HepG2 (cell line): ENCODE results near the gene ARFGAP1. TPM values are rescaled to one million over a fixed set of nuclear protein-coding genes. Genes with fewer than 3 reads are reported as not detected.

ENCODE experiments used
- CREB1 ChIP-seq, 2 experiments: fragments of 450-650 bp in 1 of 2; IDR thresholded peaks; 2 replicates each; pipeline ENCODE4 v1.6.1; 2016 to 2017; ENCODE audit warnings: control low read depth in 1 of 2, mild to moderate bottlenecking in 1 of 2, missing compliant biosample characterization in 1 of 2, missing genetic modification characterization in 1 of 2
- FOSL2 ChIP-seq: sonication (generic); formaldehyde crosslinking; IDR thresholded peaks from 2 replicates; pipeline ENCODE4 v1.4.0; 2020; ENCODE audit warnings: missing genetic modification reagents
- HOXA7 ChIP-seq: sonication (generic); formaldehyde crosslinking; IDR thresholded peaks from 2 replicates; pipeline ENCODE4 v1.8.1; 2022; ENCODE audit warnings: mild to moderate bottlenecking, missing genetic modification reagents, moderate library complexity
- PHF21A ChIP-seq: sonication (generic); formaldehyde crosslinking; IDR thresholded peaks from 2 replicates; pipeline ENCODE4 v1.5.0; 2020; ENCODE audit warnings: mild to moderate bottlenecking, missing genetic modification reagents
- RXRA ChIP-seq: sonication (generic); formaldehyde crosslinking; IDR thresholded peaks from 2 replicates; pipeline ENCODE4 v1.5.1; 2020; ENCODE audit warnings: missing genetic modification reagents
- SAP130 ChIP-seq: IDR thresholded peaks from 2 replicates; pipeline ENCODE4 v1.6.1; 2016; ENCODE audit warnings: low read depth
- SIX1 ChIP-seq: sonication (generic); formaldehyde crosslinking; IDR thresholded peaks from 2 replicates; pipeline ENCODE4 v1.4.0; 2020; ENCODE audit warnings: missing genetic modification reagents, borderline replicate concordance
- TCF12 ChIP-seq, 2 experiments: fragments of 450-650 bp in 1 of 2; sonication (generic) in 1 of 2; formaldehyde crosslinking in 1 of 2; IDR thresholded peaks; 2 replicates each; pipeline versions ENCODE4 v1.6.1 to v1.8.0; 2017 to 2022; ENCODE audit warnings: antibody characterized with exemption in 1 of 2, mild to moderate bottlenecking in 1 of 2, missing genetic modification reagents in 1 of 2, moderate library complexity in 1 of 2
- XRCC5 ChIP-seq: fragments of 200-400 bp; formaldehyde crosslinking; optimal IDR thresholded peaks from 2 replicates; pipeline ENCODE3; 2017; ENCODE audit warnings: mild to moderate bottlenecking, low read length
- ZBTB7A ChIP-seq: sonication (generic); formaldehyde crosslinking; IDR thresholded peaks from 2 replicates; pipeline ENCODE4 v1.8.0; 2022; ENCODE audit warnings: mild to moderate bottlenecking, missing genetic modification reagents
- ZFP37 ChIP-seq: sonication (generic); formaldehyde crosslinking; IDR thresholded peaks from 2 replicates; pipeline ENCODE4 v1.4.0; 2020; ENCODE audit warnings: missing genetic modification reagents, borderline replicate concordance
- ZNF274 ChIP-seq: sonication (generic); formaldehyde crosslinking; IDR thresholded peaks from 2 replicates; pipeline ENCODE4 v1.5.1; 2020; ENCODE audit warnings: mild to moderate bottlenecking, missing genetic modification reagents
- ZNF775 ChIP-seq: sonication (generic); formaldehyde crosslinking; IDR thresholded peaks from 2 replicates; pipeline ENCODE4 v1.4.0; 2020; ENCODE audit warnings: missing genetic modification reagents, mild to moderate bottlenecking, moderate library complexity, borderline replicate concordance
- ZSCAN25 ChIP-seq: sonication (generic); formaldehyde crosslinking; IDR thresholded peaks from 2 replicates; pipeline ENCODE4 v1.8.0; 2022; ENCODE audit warnings: mild to moderate bottlenecking, missing genetic modification reagents
- polyA plus RNA-seq, 8 experiments: library from polyadenylated mRNA; depleted of rRNA in 3 of 8; stranded (reverse) in 7 of 8; unstranded in 1 of 8; fragments of >200 nt; fragmentation: Illumina TruSeq in 4 of 8; extraction: Trizol in 4 of 8; gene quantifications; 2 replicates each; pipeline versions ENCODE4 v1.2.1 to v1.2.3, GENCODE V29; 2011 to 2016; ENCODE audit warnings: low read depth in 4 of 8, missing spikeins in 1 of 8, mixed read lengths in 1 of 8; ENCODE audit not compliant: insufficient read depth in 1 of 8
- total RNA-seq, 5 experiments: library from RNA; depleted of rRNA; stranded (reverse); fragments of >200 nt; fragmentation: Illumina TruSeq; extraction: Trizol; gene quantifications; 2 replicates each; pipeline ENCODE4 v1.2.3, GENCODE V29; 2016; ENCODE audit warnings: low read depth in 1 of 5
- TF ChIP-seq, protein P1 (sequence below): sonication (generic); formaldehyde crosslinking; IDR thresholded peaks from 2 replicates; pipeline ENCODE4 v1.4.0; 2020; ENCODE audit warnings: missing genetic modification reagents; ENCODE audit errors: not compliant biosample characterization
- TF ChIP-seq, protein P2 (sequence below): IDR thresholded peaks from 2 replicates; pipeline ENCODE4 v1.6.1; 2018; ENCODE audit warnings: missing genetic modification reagents
- TF ChIP-seq, protein P3 (sequence below): IDR thresholded peaks from 2 replicates; pipeline ENCODE4 v1.6.1; 2012; ENCODE audit warnings: low read length, improper control_type of control experiment
- TF ChIP-seq, protein P4 (sequence below): sonication (generic); formaldehyde crosslinking; conservative IDR thresholded peaks from 2 replicates; pipeline ENCODE4 v1.8.0; 2022; ENCODE audit warnings: missing genetic modification reagents
- TF ChIP-seq, protein P5 (sequence below): sonication (generic); formaldehyde crosslinking; IDR thresholded peaks from 2 replicates; pipeline ENCODE4 v1.4.0; 2020; ENCODE audit warnings: mild to moderate bottlenecking, missing genetic modification reagents

ARFGAP1 gene
- total and polyA plus RNA-seq, 2 of the 13 experiments (the other 11 are each of a cell fraction or from before 2014, with no cell fraction given): 132 TPM

DNA sequence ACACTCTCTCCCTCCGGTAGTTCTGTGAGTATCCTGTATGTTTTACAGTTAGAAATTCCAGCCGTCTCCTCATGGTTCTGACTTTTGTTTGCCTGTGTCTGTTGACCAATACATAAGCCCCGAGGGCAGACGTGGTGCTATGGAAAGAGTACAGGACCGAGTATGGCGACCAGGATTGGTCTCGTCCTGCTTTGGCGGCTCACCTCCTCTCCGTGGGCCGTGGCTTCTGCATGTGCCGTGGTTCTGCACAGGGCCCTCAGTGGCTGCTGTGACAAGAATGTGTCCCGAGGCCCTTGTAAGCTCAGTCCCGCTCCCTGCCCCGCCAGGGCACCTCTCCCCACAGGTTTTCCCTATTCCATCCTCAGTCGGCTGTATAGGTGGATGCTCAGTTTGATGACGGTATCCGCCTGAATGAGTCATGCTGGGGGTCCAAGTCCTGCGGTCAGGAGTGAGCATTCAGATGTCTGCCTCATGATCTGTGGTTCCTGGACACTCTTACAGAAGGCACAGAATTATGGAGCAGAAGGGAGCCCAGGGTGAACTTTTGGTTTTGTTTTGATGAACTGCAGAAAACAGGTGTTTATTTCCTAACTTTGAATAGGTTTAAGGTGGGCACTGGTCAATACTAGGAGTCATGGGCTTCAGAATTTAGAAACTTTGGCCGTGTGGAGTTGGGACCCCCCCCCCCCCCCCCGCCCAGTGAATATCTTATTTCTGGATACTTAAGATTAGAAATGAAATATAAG is 1.2 kb downstream of the ARFGAP1 start (continued):
- TF ChIP-seq, protein P1, sequence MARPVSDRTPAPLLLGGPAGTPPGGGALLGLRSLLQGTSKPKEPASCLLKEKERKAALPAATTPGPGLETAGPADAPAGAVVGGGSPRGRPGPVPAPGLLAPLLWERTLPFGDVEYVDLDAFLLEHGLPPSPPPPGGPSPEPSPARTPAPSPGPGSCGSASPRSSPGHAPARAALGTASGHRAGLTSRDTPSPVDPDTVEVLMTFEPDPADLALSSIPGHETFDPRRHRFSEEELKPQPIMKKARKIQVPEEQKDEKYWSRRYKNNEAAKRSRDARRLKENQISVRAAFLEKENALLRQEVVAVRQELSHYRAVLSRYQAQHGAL (CRISPR knock-in tag): no peak
- TF ChIP-seq, protein P2, sequence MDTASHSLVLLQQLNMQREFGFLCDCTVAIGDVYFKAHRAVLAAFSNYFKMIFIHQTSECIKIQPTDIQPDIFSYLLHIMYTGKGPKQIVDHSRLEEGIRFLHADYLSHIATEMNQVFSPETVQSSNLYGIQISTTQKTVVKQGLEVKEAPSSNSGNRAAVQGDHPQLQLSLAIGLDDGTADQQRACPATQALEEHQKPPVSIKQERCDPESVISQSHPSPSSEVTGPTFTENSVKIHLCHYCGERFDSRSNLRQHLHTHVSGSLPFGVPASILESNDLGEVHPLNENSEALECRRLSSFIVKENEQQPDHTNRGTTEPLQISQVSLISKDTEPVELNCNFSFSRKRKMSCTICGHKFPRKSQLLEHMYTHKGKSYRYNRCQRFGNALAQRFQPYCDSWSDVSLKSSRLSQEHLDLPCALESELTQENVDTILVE (CRISPR knock-in tag): no peak
- TF ChIP-seq XRCC5 (peak; percentile 53), ZFP37 (CRISPR knock-in tag) (0 out of 2 replicates have a peak, but pooled peaks have one; percentile 76), ZBTB7A (no peak), PHF21A (CRISPR knock-in tag) (no peak), SIX1 (CRISPR knock-in tag) (no peak), CREB1 (IDR thresholded peaks at IDR 0.05) (peak; percentile 80), CREB1 (CRISPR knock-in tag; IDR thresholded peaks at IDR 0.05) (no peak; the same call in 1 of the 2 replicates), ZNF274 (CRISPR knock-in tag) (peak; percentile 88), RXRA (CRISPR knock-in tag) (peak; percentile 50; the same call in 1 of the 2 replicates), HOXA7 (CRISPR knock-in tag) (no peak), ZNF775 (no peak), ZSCAN25 (CRISPR knock-in tag) (0 out of 2 replicates have a peak, but pooled peaks have one; percentile 28), TCF12 (IDR thresholded peaks at IDR 0.05) (no peak), TCF12 (CRISPR knock-in tag; IDR thresholded peaks at IDR 0.05) (0 out of 2 replicates have a peak, but pooled peaks have one; percentile 41), SAP130 (CRISPR knock-in tag) (peak; percentile 89), FOSL2 (peak; percentile 96)
- TF ChIP-seq, protein P3, sequence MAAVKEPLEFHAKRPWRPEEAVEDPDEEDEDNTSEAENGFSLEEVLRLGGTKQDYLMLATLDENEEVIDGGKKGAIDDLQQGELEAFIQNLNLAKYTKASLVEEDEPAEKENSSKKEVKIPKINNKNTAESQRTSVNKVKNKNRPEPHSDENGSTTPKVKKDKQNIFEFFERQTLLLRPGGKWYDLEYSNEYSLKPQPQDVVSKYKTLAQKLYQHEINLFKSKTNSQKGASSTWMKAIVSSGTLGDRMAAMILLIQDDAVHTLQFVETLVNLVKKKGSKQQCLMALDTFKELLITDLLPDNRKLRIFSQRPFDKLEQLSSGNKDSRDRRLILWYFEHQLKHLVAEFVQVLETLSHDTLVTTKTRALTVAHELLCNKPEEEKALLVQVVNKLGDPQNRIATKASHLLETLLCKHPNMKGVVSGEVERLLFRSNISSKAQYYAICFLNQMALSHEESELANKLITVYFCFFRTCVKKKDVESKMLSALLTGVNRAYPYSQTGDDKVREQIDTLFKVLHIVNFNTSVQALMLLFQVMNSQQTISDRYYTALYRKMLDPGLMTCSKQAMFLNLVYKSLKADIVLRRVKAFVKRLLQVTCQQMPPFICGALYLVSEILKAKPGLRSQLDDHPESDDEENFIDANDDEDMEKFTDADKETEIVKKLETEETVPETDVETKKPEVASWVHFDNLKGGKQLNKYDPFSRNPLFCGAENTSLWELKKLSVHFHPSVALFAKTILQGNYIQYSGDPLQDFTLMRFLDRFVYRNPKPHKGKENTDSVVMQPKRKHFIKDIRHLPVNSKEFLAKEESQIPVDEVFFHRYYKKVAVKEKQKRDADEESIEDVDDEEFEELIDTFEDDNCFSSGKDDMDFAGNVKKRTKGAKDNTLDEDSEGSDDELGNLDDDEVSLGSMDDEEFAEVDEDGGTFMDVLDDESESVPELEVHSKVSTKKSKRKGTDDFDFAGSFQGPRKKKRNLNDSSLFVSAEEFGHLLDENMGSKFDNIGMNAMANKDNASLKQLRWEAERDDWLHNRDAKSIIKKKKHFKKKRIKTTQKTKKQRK: no peak
- TF ChIP-seq, protein P4, sequence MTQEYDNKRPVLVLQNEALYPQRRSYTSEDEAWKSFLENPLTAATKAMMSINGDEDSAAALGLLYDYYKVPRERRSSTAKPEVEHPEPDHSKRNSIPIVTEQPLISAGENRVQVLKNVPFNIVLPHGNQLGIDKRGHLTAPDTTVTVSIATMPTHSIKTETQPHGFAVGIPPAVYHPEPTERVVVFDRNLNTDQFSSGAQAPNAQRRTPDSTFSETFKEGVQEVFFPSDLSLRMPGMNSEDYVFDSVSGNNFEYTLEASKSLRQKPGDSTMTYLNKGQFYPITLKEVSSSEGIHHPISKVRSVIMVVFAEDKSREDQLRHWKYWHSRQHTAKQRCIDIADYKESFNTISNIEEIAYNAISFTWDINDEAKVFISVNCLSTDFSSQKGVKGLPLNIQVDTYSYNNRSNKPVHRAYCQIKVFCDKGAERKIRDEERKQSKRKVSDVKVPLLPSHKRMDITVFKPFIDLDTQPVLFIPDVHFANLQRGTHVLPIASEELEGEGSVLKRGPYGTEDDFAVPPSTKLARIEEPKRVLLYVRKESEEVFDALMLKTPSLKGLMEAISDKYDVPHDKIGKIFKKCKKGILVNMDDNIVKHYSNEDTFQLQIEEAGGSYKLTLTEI (CRISPR knock-in tag): no peak
- TF ChIP-seq, protein P5, sequence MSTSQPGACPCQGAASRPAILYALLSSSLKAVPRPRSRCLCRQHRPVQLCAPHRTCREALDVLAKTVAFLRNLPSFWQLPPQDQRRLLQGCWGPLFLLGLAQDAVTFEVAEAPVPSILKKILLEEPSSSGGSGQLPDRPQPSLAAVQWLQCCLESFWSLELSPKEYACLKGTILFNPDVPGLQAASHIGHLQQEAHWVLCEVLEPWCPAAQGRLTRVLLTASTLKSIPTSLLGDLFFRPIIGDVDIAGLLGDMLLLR (CRISPR knock-in tag): peak; percentile 71; the same call in 1 of the 2 replicates
